Umbilical cord (tissue), 2 donors: ENCODE measurements around the gene PLPP4. TPM values are rescaled to one million over a fixed set of nuclear protein-coding genes. Genes with fewer than 3 reads are reported as not detected.

Experiments
- DNase-seq: peaks from one replicate; pipeline ENCODE4 v3.0.0-alpha.2; 2015; ENCODE audit warnings: low spot score
- total RNA-seq: library from RNA; depleted of rRNA; stranded (reverse); fragments of >200 nt; gene quantifications from one replicate; pipeline ENCODE4 v1.2.3, GENCODE V29; 2014; ENCODE audit warnings: low replicate concordance; ENCODE audit not compliant: insufficient read depth

Gene PLPP4
- total RNA-seq, 1 donor from 2014 or later, result 1.9 TPM

DNA sequence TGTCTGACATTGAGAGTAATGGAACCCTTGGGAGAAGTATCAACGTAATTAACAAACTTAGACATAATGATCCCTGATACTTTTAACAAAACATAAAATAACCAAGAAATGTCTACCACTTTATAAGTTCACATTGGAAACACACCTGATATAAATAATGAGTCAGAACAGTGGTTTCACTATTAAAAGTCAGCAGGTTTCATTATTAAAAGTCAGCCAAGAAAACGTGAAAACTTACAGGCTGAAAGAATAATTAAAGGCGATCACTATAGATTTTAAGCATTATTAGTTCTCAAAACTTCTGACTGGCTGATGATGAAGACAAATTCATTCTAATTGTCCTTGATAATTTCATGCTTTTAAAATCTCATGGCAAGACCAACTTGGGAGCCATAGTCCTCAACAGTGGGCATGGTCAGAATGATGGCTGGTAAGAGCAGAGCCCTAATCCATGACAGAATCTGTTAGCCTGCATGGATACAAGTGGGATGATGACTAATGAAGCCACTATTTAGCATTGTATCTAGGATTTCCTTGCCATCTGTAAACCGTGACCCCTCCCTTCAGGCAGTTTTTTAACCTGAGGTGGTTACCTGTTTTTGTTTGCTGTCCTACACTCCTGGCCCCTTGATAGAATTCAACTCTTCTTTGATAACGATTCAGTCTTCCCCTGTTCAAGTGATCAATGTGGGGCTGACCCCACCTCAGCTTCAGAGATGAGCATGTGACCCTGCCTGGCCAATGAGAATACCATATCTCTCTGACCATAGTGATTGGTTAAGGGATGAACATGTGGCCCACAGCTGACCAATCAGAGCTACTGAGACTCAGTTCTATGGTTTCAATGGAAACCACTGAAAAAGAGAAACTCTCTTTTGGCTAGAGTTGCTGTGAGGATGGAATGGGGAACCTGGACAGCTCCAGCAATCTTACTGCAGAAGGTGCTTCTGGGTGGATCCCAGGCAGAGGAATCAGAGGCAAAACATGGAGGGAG, 151.0 kb downstream of the PLPP4 start:
- DNase-seq, result no peak

DNA sequence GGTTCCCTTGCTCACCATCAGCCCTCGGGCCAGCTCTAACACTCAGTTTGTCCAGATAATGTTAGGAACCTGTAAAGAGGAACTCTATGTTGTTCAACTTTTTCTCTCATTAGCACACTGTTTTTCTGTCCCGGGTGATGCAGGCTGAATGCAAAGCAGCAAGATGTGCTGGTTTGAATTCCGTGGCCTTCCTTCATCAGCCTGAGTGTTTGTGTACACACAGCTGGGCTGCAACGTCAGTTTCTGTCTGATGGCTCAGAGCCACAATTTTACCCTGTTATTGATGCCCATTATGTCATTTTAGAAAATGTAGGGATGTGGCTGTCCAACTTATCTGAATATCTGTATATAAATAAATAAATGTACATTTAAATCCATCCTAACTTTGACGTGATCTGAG, 152.0 kb downstream of the PLPP4 start:
- no peak for DNase-seq

DNA sequence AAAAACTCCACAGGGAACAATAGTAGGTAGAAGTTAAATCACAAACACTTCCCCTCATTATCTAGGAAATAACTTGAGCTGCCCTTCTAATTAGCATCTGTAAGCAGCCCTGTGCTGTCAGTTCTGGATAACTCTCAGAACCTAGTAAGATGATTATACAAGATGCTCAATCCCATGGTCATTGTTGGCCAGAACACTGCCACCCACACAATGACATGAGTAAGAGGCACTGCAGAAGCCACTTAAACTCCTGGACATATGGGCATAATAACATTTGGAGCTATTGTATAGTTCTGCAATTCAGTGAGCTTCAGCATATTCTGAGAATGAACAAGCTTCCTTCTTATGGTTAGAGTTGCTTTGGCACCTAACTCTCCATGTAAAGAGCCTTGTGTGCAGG, 153.8 kb downstream of the PLPP4 start:
- no peak for DNase-seq

DNA sequence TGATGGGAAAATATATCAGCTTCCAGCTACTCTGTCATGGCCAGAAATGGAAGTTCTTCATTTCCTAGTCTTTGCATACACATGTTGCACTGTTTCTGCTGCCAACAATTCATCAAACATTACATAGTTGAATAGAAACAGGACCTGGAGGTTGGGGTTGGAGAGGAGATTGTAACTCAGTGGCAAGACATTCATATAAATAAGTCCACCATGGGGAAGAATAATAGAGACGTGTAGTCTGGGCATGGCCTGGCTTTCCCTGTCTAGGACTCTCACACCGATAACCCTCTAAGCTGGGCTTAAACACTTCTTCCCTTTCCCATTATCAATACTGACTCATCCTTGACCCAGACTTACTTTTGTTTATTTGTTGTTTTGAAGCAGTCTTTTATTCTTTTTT, 155.7 kb downstream of the PLPP4 start:
- no peak for DNase-seq

DNA sequence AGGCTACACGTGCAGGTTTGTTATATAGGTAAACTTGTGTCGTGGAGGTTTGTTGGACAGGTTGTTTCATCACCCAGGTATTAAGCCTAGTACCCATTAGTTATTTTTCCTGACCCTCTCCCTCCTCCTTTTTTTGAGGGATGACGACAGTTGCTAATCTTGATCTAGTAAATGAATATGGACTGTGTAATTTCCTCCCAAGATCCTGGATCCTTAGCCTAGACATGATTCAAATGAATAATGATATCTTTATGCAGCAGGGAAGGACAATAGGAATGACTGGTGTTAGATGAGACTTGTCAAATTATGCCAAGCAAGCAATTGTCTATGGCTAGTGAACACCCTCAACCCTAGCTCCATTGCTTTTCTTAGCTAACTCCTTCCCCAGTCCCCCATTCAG, 156.2 kb downstream of the PLPP4 start:
- no peak for DNase-seq

DNA sequence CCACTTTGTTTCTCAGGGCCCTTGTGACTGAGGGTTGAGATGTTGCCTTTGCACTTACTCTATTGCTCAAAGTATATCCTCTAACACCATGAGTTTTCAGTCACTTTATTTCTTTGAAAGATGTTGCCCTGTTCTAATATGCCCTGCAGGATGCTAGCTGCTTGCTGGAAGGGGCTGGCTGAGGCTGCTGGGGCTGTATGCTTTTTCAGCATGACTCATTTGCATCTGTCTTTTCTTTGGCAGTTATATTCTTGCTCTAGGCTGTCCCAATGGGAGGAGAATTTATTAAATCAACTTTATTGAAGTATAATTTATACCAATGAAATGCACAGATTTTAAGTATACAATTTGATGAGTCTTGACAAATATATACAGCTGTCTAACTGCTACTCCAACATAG, 157.7 kb downstream of the PLPP4 start:
- DNase-seq, result no peak

DNA sequence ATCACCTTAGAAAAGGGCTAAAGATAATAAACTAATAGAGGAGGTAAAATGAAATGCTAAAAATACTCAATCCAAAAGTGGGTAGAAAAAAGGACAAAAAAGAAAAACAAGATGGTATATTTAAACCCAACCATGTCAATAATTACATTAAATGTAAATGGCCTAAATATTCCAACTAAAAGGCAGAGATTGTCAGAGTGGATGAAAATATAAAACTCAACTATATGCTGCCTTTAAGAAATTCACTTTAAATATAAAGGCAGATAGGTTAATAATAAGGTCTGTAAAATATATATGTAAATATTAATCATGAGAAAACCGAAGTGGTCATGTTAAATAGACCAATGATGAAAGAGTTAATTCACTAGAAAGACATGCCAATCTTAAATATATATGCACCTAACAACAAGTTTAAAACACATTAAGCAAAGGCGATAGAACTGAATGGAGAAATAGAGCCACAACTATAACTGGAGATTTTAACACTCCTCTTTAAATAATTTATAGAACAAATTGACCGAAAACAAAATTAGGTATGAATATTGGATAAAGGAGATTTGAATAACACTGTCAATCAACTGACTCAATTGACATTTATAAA, 159.4 kb downstream of the PLPP4 start:
- DNase-seq, result no peak

DNA sequence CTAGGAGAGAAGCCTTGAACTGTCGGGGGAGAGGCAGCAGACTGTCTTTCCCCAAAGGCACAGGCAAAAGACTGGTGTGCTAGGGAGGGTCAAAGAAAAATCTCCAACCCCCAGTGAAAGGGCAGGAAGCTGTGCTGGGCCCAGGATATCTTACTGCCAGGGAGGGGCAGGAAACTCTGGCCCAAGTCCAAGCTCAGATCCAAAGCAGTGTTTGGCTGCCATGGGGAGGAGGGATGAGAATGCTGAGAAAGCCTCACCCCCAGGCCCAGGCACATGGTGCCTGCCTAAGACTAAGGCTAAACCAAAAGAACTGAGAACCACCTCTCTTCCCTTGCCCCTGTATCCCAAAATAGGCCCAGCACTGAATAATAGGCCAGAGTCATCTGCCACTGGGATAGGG, 171.2 kb downstream of the PLPP4 start:
- DNase-seq, result no peak

DNA sequence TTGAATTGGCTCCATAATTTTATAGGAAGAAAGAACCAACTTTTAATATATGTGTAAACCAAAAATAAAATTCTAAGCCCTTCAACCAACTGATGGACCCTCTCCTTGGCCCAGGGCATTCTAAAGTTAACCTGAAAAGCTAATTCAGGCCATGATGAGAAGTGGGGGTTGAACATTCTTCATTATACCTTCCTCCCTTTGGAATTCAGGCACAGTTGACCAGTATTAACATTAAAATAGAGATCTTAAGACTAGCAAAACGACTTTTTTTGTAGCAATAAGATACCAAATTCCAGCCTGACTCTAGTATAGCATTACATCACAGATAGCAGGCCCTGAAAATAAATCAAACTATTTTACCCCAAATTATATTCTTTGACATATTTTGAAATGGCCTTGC, 173.2 kb downstream of the PLPP4 start:
- DNase-seq, result no peak

DNA sequence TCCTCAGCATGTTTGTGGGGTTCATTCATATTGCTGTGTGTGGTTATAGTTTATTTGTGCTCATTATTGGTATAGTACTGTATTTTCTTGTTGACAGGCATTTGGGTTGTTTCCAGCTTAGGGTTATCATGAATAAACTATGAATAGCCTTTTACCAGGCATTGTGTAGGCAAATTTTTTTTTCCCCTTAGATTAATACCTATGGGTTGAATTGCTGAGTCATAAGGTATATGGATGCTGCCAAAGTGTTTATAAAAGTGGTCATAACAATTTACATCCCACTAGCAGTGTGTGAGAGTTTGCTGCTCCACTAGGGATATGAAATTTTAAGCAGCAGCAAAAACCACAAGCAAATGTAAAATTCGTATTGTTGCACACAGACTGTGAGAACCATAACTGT, 175.0 kb downstream of the PLPP4 start:
- DNase-seq, result no peak

DNA sequence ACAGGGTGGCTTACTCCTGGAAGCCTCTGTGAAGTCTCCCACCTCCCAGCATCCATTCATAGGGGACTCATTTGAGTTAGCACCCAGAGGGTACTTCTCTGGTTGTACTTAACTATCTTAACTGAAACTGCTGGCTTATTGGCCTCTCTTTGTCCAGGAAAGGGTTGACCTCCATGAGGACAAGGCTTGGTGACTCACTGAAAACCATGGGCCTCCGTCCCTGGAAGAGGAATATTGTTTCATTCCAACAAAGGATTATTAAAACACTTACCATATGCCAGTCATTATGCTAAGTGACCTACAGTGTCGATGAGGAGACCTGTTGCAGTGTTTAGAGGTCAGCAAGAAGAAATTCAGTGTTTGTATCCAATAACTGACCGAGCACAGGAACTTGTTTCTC, 175.9 kb downstream of the PLPP4 start:
- no peak for DNase-seq

DNA sequence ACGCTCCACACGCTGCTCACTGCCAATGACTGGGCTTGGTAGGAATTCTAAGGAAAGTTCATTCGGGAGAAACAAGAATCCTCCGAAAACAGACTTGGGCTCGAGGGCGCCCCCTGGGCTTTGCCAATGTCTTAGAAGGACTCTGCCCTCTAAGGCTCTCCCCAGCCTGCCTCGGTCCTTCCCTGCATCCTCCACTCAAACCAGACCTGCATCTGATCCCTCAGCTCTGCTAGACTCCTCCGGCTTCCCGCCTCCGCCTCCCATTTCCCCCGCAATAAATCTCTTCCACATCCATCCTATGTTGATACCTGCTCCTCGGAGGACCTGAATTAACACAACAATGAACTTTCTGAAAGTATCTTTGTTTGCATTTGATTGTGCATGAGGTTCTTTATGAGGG, 177.6 kb downstream of the PLPP4 start:
- DNase-seq, result no peak
